Astrocyte of the spinal cord (primary cell): ENCODE measurements around the gene MAEA.
A peak's percentile ranks its signal among the peaks of the same experiment; 100 is the strongest.

Experiments used
- DNase-seq: peaks from one replicate; pipeline ENCODE4 v3.0.0; 2011; ENCODE audit warnings: low read depth, low spot score
- H3K4me3 ChIP-seq: 2 replicates; pipeline ENCODE4 v1.5.1; 2011; ENCODE audit warnings: low read depth, mild to moderate bottlenecking, low read length, moderate library complexity
- CTCF ChIP-seq: IDR thresholded peaks from 2 replicates; pipeline ENCODE4 v1.5.1; 2012; ENCODE audit warnings: low read depth, mild to moderate bottlenecking, low read length, inconsistent platforms
- in situ Hi-C: cut with HindIII; loops from 2 replicates; pipeline ENCODE4 v1.10.0; 2017; ENCODE audit warnings: low sequenced_read_pairs

MAEA gene

DNA sequence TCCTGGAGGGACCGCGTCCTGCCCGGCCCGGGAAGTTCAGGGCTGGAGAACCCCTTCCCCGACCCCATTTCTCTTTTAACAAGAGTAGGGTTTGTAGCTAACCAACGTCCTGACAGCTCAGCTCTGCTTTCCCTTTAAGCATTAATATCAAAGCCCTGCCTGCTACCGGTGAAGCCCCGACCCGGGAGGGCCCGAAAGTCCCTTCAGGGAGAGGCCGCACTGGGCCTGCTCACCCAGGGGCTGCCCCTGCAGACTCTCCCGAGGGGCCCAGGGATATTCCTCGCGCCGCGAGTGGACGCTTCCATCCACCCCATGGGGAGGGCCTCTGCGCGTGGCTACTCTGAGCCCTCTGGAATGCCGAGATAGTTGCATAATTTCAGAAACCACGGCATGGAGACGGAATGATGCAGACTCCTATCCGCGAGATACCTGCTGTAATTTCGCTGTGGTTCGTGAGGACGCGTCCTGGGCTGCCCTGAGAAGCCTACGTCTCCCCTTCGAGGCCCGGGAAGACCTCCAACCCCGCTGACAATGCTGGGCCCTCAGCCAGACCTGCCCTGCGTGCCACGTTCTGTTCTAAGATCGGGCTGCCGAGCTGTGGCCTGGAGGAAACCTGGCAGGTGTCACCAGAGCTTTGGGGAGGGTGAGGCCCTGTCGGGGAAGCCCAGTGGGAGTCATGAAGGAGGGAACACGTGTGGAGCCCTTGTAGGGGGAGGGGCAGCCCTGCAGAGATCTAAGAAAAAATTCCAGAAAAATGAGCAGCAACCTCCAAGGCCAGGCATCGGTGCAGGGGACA is 39.8 kb upstream of the MAEA start:
- in situ Hi-C loops = no loop called here
- peak overlapping the region; percentile 49 for H3K4me3 ChIP-seq
- DNase-seq = peak; percentile 24
- no peak for TF ChIP-seq CTCF

- in situ Hi-C loops = no loop called here
- H3K4me3 ChIP-seq = no peak overlapping the region
Observed at GRCh38 chr4:1250527-1250812, 39.2 kb upstream of the MAEA start.

DNA sequence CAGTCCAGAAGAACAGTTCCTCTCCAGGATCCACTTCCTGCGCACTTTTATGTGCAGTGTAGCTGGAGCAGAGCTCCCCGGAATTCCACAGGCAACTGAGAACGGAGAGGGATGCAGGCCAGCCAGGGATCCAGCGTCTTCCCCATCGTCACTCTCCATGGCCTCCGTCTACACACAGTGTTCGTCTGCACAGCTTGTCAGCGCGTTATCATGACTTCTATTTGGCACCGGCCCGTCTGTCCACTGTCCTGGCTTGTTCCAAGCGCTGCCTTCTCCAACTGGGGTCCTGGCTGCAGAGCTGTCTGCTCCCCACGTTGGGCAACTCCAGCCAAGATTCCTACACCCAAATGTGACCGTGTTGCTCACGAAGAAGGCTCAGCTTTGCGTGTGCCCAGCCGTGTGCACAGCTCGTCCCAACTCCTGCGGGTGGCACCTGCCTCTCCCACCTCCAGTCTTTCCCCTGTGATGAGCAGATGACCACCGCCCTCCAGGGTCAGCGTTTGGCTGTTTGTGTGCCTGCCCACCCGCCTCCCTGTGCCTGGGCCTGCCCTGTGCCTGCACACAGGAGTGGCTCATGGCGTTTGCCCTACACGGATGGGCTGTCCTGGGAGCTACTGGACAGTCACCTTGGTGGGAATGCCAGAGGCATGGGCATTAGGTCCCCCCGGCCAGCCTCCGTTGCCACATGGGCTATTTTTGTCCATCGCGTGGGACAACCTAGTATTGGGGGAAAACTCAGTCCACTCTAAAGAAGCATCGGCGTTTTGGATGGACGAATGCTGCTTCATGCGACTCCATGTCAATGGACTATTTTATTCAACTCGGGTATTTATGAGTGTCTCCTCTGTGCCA is 38.5 kb upstream of the MAEA start:
- no peak for TF ChIP-seq CTCF
- in situ Hi-C loops = no loop called here
- no peak overlapping the region for H3K4me3 ChIP-seq
- no peak for DNase-seq

More at GRCh38 chr4:1250527-1250812, 39.2 kb upstream of the MAEA start:
- TF ChIP-seq CTCF = no peak
- no peak for DNase-seq

- in situ Hi-C loops = no loop called here
- TF ChIP-seq CTCF = no peak
- DNase-seq = no peak
- no peak overlapping the region for H3K4me3 ChIP-seq
Observed at GRCh38 chr4:1251773-1252066, 38.0 kb upstream of the MAEA start.

DNA sequence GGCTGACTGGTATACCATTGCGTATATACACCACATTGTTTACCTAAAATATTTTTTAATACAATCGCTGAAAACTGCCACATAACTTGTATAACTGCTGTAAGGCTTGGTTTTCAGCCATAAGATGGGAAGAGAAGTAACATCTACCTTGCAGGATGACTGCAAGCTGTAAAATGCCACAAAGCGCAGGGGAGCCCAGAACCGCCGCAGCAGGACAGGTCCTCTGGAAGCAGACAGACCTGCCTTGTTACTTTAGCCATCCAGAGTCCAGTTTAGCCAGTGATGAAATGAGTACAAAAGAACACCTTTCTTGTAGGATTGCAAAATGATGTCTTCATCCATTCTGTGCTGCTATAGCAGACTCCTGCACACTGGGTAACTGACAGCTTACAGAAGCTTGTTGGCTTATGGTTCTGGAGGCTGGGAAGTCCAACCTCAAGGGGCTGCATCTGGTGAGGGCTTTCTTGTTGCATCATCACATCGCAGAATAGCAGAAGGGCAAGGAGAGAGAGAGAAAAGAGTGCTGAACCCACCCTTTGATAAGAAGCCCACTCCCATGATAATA is 36.7 kb upstream of the MAEA start:
- no peak for TF ChIP-seq CTCF
- DNase-seq = no peak
- in situ Hi-C loops = no loop called here
- no peak overlapping the region for H3K4me3 ChIP-seq

GRCh38 chr4:1253831-1254230 is 35.9 kb upstream of the MAEA start:
- in situ Hi-C loops = no loop called here
- DNase-seq = no peak
- TF ChIP-seq CTCF = no peak
- no peak overlapping the region for H3K4me3 ChIP-seq
